CD4-positive, alpha-beta T cell treated with Interleukin-15 for 1 hour (primary cell): ENCODE measurements around the gene ST8SIA1.
A peak's percentile ranks its signal among the peaks of the same experiment; 100 is the strongest.

Experiments
- DNase-seq: peaks from one replicate; pipeline ENCODE4 v3.0.0-alpha.2; 2020

Gene ST8SIA1

DNA sequence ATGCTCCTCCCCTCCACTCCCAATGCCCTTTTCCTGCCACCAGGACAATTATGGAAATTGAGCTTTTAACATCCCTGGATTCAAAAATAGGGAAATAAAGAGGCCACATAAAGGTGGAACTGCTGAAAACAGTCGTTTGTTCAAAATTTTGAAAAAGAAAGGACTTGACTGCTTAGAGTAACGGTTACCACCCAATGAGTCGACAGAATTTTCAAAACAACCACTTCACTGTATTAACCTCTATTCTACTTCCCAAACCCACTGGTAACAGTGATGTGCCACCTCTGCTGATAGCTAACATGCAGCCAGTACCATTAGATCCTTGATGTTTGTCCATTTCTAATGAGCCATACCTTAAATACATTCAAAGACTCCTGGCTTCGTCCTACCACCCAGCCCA, 4.9 kb downstream of the ST8SIA1 start:
- no peak for DNase-seq

- no peak for DNase-seq
These were observed 9.3 kb downstream of the ST8SIA1 start for GRCh38 chr12:22325218-22325617.

GRCh38 chr12:22322091-22322490, 12.4 kb downstream of the ST8SIA1 start:
- DNase-seq = no peak

DNA sequence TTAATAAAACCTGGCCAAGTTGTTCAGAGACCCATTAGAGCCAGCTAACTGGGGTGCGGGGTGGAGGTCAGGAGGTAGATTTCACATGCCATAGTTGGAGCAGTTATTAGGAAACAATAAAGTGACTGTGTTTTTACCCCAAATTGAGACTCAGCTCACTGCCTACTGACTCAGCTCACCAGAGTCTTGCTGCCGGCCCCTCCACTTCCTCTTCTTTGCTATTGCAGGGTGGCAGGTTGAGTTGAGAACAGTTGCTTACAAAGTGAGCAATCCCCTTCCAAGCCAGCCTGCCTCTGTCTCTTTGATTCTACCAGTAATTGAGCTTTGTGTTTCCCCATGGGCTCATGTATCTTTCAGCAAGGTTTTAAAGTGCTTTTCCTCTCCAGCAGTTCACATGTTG, 12.9 kb downstream of the ST8SIA1 start:
- peak; percentile 48 for DNase-seq

DNA sequence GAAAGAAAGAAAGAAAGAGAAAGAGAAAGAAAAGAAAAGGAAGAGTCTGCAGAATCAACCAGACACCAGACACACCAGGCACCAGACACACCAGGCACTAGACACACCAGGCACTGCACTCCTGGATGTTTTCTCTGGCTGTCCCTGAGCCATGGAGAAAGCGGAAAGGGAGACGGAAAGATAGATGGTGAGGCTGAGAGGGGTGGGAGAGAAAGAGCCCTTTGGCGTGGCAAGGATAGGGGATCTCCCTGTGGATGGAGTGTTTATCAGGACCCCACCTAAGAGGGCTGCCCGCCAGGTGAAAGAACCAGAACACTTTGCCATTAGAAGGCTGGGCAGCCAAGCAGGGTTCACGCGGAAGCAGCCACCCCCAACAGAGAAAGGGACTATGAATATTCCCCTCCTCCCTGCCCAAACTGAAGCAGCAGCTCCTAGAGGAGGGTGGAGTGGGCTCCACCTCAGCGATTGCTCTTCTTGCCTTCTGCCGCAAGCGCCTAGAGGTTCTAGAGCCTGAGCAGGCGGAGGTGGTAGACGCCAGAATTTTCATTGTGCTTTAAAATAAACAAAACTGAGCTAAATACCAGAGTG, 13.4 kb downstream of the ST8SIA1 start:
- DNase-seq = no peak

- no peak for DNase-seq
These were observed 16.3 kb downstream of the ST8SIA1 start for GRCh38 chr12:22318108-22318737.

DNA sequence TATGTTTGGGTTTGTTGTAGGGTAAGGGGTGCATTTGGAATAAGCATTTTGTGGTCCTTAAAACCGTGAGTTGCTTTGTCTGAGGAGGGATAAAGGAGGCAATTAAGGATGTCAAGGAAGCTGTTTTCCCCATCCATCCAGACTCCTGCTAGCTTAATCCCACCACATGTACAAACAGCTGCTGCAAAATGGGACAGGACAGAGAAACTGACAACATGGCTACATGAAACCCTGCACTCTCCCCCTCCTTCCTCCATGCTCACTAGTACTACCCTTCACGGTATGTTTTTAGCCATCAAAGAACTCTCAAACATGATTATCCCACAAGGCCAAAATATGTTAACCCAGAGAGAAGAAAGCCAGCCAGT, 20.6 kb downstream of the ST8SIA1 start:
- no peak for DNase-seq

DNA sequence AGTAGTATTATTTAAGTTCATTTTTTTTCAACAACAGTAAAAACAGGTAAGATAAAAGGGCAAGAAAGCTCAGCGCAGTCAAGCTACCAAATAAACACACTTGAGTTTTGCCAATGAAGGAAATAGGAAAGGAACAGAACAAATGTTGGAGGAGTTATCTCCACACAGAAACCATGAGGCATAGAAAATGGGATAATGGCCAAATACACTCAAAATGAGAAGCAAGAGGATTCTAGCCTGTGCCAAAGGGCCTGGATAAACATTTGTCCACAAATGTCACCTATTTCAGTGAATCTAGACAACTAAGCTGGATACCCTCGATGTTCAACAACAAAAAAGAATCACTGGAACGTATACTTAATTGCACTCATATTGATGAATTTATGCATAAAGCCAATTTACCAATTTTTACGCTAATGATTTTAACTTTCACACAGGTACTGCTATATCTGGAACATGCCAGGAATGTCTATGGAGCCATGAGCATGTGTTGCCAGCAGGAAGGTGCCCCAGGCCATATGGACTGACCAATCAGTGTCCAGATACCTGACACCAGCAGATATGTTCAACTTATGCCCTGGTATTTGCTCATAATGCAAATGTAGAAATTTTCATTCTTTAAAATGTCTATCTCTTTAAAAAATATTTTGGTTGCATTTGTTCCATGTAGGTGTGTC, 21.1 kb downstream of the ST8SIA1 start:
- no peak for DNase-seq

GRCh38 chr12:22312336-22312735, 22.2 kb downstream of the ST8SIA1 start:
- DNase-seq = no peak

DNA sequence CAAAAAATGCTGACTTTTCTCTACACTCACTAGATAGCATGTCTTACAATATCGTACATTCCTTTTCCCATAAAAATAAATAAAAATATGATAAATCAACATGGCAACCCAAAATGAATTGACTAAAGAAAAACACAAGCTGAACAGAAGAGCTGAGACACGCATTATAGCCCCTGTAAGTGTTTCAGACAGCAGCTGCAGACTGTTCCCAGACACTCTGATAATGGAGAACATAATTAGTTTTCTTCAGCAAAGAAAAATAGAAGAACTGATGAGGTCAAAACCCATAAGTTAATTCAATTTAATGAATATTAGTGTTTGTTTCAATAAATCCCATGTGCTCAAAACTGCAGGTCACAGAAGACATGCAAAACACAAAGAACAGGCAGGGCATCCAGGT, 23.8 kb downstream of the ST8SIA1 start:
- no peak for DNase-seq

DNA sequence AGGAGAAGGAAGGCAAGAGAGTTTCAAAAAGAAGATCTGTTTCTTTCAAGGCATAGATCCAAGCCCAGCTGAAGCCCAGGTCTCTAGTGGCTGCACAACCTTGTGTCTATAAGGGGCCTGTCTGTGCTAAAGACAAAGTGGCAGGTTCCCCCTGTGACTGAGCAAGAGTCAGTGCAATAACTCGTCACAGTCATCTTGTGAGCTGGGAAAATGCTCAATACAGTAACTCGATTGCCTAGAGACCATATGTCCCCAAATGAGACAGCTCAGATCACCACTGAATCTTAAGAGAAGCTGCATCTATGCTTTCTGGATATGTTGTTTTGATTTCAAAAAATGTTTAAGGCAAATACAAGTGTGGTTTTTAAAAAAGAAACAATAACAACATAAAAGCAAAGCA, 24.2 kb downstream of the ST8SIA1 start:
- no peak for DNase-seq

DNA sequence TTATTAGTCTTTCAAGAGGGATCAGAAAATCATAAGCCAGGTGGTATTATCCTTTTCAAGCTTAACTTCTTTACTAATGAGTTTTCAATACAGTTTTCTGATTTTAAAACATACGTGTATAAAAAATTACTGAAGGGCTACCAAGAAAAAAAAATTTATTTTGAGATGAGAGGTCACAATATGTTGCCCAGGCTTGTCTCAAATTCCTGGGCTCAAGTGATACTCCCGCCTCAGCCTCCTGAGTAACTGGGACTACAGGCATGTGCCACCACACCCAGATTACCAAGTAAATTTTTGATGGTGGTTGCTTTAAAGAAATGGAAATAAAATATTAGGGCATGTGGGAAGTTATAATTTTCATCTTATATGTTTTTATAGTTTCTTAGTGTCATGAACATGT, 26.7 kb downstream of the ST8SIA1 start:
- no peak for DNase-seq

DNA sequence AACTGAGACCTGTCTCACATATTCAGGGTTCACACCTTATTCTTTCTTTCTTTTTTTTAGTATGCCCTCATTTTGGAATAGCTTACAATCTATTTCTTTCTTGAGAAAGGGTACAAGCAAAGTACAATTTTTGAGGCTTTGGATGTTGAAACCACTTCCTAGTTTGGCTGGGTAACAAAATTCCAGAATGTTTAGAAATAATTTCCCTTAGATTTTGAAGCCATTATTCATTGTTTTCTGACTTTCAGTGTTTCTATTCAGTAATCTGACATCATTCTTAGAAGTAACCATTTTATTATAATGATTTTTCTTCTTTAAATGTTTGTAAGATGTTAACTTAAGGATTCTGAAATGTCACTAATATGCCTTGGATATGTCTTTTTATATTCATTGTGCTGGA, 28.2 kb downstream of the ST8SIA1 start:
- no peak for DNase-seq

DNA sequence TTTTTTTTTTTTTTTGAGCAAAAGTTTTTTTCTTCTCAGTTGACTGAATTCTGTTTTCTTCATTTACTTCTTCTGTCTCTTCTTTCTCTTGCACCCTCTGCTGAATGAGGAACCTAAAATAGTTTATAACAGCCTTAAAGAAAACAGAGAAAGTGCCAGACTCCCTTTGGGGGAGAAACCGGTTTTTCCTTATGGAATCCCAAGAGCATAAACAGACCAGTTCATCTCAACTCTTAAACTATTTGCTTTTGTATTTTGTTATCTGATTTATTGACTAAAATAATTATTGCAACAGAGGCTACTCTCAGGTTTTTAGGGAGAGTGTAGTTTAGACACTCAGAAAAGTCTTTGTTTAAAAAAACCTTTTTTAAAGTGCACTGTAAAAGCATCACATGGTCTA, 30.2 kb downstream of the ST8SIA1 start:
- no peak for DNase-seq

DNA sequence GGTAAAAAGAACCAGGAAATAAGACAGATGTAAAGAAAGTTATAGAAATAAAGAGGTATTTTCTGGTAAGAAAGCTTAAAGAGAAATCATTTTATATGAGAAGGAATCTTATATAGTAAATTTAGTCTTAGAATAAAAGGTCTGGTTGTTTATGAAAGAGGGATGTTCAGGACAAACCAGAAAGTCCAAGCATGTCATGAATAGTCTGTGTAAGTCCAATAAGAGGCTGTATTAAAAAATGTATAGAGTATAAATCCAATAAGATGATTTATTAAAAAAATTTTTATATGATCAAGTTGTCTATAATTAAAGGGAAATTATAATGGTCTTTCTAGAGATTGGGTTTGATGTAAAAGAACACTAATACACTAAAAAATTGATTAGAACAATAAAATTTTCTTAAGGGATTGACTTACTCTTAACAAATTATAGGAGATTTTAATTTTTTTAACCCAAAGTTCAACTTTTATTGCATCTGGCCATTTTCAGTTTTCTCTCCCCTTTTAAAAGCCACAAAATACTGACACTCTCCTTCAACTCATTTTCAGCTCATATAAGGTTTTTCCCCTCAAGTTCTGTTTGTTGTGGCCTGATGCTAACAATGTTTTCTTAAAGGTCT, 35.1 kb downstream of the ST8SIA1 start:
- DNase-seq = no peak

DNA sequence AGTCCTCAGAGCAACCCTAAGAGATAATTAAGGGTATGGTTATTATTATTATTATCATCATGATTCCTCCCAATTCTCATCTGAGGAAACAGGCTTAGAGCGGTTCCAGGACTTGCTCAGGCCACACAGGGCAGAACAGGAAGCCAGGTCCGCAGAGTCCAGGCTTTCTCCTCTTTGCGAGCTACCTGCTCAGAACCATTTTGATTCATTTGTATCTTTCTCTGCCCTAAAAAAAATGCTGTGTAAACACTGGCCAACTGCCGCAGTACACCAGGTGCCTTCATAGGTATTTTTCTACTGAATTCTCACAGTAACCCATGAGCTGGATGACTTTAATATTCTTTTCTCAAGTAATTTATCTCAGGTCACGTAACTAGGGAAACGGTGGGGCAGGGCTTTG, 45.3 kb downstream of the ST8SIA1 start:
- DNase-seq = no peak

DNA sequence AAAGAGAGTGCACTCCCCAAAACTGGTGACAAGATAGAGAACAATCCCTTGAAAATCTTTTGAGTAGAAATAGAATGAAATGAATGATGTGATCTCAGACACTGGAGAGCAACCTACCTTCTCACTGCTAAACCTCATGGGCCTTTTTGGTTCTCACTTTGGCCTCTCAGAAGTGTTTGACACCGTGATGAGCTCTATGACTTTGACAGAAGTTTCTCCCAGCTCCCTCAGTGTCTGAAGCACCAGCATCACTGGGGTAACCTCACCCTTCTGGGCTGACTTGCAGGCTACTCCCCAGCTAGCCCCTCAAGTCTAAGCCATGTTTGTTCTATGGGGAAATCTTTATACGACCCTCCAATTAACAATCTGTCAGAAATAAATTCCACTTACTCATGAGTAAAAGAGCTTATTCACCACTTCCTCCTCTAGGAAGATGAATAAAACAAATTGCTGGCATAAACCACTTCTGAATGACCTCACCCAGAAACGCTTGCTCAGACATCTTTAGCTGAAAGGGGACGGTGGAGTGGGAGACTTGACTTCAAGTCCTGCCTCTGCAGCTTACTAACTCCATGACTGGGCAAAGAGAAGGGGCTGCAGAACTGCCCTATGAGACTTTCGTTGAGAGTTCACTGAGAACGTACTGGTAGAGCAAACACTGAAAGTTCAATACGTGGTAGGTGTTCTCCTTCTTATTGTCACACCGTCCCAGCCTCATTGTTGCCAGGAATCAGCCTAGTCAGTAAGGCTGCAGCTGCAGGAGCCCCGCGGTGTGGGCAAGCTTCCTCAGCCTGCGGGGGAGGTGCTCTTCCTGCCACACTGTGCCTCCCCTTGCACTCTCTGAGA, 46.5 kb downstream of the ST8SIA1 start:
- no peak for DNase-seq

DNA sequence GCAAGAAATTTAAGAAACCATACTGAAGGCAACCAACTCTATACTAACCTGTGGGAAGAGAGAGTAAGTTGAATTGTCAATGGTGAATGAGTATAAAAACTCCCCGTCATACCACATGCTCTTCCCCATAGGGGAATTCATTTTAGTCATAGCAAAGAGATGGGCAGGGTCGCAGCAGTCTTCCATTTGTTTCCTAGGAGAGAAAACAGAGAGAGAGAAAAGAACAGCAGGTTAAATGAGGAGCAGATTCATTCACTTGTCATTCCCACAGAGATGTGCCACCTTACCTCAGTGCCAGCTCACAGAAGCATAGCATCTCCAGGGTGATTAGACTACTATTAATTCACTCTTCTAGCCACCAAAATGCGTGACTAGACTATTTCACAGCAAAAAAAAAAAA, 47.4 kb downstream of the ST8SIA1 start:
- DNase-seq = no peak

- DNase-seq = no peak
These were observed 47.9 kb downstream of the ST8SIA1 start for GRCh38 chr12:22286569-22286968.

DNA sequence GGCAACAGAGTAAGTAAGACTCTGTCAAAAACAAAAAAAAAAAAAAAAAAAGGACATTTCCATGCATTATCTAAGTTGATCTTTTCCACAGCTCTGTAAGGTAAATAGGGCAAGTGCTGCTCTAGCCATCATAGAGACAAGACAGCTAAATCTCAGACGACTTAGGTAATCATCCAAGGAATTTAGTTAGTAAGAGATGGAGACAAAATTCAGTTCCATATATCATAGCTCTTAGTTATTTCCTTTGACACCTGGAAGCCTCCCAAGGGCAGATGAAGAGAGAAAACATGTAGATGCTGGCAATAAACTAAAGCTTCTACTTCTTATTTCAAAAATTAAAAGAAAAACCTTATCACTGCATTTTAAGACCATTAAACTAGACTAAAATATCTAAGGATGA, 48.7 kb downstream of the ST8SIA1 start:
- no peak for DNase-seq

- no peak for DNase-seq
These were observed 49.6 kb downstream of the ST8SIA1 start for GRCh38 chr12:22284871-22285270.

DNA sequence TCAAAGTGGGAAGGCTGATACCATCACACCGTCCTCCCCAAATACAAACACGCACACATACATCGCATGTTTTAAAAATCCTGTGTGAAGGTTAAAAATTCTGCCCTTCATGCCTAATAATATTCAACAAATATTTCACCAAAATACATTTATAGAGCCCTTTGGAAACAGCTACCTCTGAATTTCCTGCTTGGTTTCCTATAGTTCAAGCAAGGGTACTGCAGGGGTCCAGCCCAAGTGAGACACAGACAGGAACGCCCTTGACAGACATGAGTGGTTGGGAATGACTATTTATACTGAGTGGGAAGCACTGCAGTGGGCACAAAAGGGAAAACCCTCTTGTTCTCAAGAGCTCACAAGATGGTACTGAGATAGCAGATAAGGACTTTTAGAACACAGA, 51.0 kb downstream of the ST8SIA1 start:
- no peak for DNase-seq

- DNase-seq = no peak
These were observed 51.5 kb downstream of the ST8SIA1 start for GRCh38 chr12:22283006-22283506.
